Measurements from ENCODE around the gene KRTAP3-2. TPM values are rescaled to one million over a fixed set of nuclear protein-coding genes. Genes with fewer than 3 reads are reported as not detected.

KRTAP3-2 gene
- total RNA-seq, 3 donors from 2014 or later: not detected

DNA sequence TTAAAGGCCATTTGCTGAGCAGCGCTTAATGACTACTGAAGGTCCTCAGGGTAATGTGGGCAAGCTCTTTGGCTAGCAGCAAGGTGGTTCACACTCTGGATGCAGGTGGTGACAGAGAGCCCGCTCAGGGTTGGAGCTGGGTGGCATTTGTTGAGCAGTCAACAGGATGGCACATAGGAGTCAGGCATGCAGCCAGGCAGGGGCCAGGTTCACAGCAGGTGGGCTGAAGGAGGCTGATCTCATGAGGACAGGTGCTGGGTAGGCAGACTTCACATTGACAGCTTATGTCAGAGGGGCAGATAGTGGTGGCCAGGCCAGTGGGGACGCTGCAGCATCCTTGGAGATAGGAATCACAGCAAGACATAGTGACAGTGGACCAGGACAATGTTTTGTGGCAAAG lies 4.7 kb upstream of the KRTAP3-2 start:
- DNase-seq: no peak
- ATAC-seq: no peak
- intact Hi-C loops (cut with DNase I, micrococcal nuclease): no loop called here
- Histone ChIP-seq H3K9me3 (no peaks in the 10 kb centered on the region), H3K36me3 (ENCODE audit: low read depth) (no peaks in the 10 kb centered on the region), H3K4me1 (ENCODE audit: low read depth) (no peaks in the 10 kb centered on the region), H3K4me3 (no peak overlapping the region)
- TF ChIP-seq, protein P1, sequence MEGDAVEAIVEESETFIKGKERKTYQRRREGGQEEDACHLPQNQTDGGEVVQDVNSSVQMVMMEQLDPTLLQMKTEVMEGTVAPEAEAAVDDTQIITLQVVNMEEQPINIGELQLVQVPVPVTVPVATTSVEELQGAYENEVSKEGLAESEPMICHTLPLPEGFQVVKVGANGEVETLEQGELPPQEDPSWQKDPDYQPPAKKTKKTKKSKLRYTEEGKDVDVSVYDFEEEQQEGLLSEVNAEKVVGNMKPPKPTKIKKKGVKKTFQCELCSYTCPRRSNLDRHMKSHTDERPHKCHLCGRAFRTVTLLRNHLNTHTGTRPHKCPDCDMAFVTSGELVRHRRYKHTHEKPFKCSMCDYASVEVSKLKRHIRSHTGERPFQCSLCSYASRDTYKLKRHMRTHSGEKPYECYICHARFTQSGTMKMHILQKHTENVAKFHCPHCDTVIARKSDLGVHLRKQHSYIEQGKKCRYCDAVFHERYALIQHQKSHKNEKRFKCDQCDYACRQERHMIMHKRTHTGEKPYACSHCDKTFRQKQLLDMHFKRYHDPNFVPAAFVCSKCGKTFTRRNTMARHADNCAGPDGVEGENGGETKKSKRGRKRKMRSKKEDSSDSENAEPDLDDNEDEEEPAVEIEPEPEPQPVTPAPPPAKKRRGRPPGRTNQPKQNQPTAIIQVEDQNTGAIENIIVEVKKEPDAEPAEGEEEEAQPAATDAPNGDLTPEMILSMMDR (IDR thresholded peaks at IDR 0.05): no peak

DNA sequence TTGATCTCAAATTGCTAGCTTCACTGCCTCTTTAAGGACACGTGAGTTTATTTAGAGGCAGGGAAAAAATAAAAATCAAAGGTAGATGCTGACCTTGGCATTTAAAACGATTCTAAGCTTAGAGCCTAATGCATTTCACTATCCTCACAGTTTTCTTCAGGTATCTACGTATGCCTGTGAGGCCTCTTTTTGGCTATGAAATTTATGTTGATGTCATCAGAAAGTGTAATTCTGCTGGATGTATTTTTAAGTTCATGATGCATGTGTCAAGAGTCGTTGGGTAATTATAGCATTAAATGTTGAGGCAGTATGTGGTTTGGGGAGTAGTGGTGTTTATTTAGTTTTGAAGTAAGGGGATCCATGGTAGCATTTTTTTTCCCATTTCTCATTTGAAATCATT lies 4.2 kb upstream of the KRTAP3-2 start:
- Histone ChIP-seq H3K9me3 (no peaks in the 10 kb centered on the region), H3K4me1 (ENCODE audit: low read depth) (no peaks in the 10 kb centered on the region), H3K36me3 (ENCODE audit: low read depth) (no peaks in the 10 kb centered on the region), H3K4me3 (no peak overlapping the region)
- ATAC-seq: no peak
- no peak for DNase-seq
- TF ChIP-seq, protein P1 (IDR thresholded peaks at IDR 0.05): no peak
- intact Hi-C loops (cut with DNase I, micrococcal nuclease): no loop called here

DNA sequence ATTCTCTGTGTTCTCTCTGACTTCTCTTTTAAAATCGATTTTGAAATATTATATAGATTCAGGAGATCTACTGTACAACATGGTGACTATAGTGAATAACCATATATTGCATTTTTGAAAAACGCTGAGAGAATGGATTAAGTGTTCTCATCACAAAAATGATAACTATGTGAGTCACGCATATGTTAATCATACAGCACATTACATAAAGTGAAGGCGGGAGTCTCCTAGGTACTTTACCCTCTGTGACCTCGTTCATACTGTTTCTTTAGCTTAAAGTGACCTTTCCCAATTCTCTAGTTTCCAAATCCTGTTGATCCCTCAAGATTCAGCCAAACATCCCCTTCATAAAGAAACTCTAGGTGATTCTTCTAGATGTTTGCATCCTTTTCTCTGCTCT lies 3.1 kb upstream of the KRTAP3-2 start:
- H3K4me3 ChIP-seq: no peak overlapping the region
- H3K4me1 ChIP-seq (ENCODE audit: low read depth): no peaks in the 10 kb centered on the region
- TF ChIP-seq, protein P1 (IDR thresholded peaks at IDR 0.05): no peak
- ATAC-seq (no peak), DNase-seq (no peak)
- intact Hi-C loops (cut with DNase I, micrococcal nuclease): no loop called here
- no peaks in the 10 kb centered on the region for H3K9me3 ChIP-seq
- H3K36me3 ChIP-seq (ENCODE audit: low read depth): no peaks in the 10 kb centered on the region

DNA sequence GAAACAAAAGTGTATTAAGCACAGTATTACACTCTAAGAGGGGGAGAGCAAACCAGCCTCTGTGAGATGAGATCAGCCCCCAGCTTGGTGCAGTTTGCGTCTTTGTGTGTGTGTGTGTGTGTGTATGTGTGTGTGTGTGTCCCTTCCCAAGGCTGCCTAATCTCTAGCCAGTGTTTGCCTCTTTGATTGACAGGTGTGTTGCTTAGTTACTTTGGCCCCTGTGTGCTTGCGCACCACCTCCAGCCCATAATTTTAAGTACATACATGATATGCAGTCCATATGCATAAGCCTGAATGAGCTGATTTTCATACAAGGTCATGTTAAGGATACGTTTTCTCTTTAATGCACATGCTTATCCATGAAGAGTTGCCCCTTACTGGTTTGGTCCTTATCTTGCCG lies 2.1 kb upstream of the KRTAP3-2 start:
- Histone ChIP-seq H3K4me3 (no peak overlapping the region), H3K9me3 (no peaks in the 10 kb centered on the region), H3K4me1 (ENCODE audit: low read depth) (no peaks in the 10 kb centered on the region), H3K36me3 (ENCODE audit: low read depth) (no peaks in the 10 kb centered on the region)
- intact Hi-C loops (cut with DNase I, micrococcal nuclease): no loop called here
- DNase-seq (no peak), ATAC-seq (no peak)
- TF ChIP-seq, protein P1 (IDR thresholded peaks at IDR 0.05): no peak

DNA sequence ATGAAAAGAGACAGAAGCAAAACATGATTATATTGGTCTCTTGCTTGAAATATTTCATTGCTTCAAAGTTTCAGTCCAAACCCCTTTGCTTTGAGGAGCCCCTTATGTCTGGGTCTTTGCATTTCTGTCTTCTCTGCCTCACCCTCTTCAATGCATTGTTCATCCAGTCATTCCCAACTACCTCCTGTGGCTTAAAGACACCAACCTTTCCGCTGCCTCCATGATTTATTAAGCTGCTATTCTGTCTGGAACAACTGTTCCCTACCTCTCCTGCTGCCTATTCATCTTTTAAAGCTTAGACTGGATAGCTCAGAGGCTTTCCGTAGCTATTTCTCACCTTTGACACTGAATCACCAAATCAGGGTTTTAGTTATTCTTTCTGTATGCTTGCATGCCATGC lies 2.3 kb downstream of the KRTAP3-2 start:
- DNase-seq (no peak), ATAC-seq (no peak)
- no peak overlapping the region for H3K4me3 ChIP-seq
- no peaks in the 10 kb centered on the region for H3K36me3 ChIP-seq (ENCODE audit: low read depth)
- TF ChIP-seq, protein P1 (IDR thresholded peaks at IDR 0.05): no peak
- no peaks in the 10 kb centered on the region for H3K4me1 ChIP-seq (ENCODE audit: low read depth)
- intact Hi-C loops (cut with DNase I, micrococcal nuclease): no loop called here
- H3K9me3 ChIP-seq: no peaks in the 10 kb centered on the region

DNA sequence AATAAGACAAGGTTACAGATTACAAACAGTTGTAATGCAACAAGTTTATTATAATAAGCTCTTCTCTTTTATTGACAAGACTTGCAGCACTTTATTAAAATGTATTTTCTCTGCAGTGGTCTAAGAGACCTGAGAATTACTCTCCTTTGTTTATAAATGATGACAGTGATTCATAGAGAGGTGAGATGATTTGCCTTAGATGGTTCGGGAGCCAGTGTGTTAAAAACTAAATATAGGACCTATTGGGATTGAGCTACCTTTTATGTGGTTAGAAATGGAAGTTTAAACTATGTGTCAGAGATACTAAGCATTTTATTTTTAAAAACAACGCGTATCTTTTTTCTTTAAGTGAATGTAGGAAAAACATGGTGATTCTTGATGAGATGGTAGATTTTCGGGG lies 2.9 kb downstream of the KRTAP3-2 start:
- DNase-seq: no peak
- intact Hi-C loops (cut with DNase I, micrococcal nuclease): no loop called here
- Histone ChIP-seq H3K36me3 (ENCODE audit: low read depth) (no peaks in the 10 kb centered on the region), H3K9me3 (no peaks in the 10 kb centered on the region), H3K4me1 (ENCODE audit: low read depth) (no peaks in the 10 kb centered on the region), H3K4me3 (no peak overlapping the region)
- ATAC-seq: no peak
- TF ChIP-seq, protein P1 (IDR thresholded peaks at IDR 0.05): no peak

Measured in mucosa of descending colon (tissue), 3 donors.